ENCODE measurements around the gene RBP7.
"Not testable (repeated sequence)": the region's sequence is repeated elsewhere in the genome, so short reads cannot be mapped to it uniquely, and the experiment has no call there.

RBP7 gene

DNA sequence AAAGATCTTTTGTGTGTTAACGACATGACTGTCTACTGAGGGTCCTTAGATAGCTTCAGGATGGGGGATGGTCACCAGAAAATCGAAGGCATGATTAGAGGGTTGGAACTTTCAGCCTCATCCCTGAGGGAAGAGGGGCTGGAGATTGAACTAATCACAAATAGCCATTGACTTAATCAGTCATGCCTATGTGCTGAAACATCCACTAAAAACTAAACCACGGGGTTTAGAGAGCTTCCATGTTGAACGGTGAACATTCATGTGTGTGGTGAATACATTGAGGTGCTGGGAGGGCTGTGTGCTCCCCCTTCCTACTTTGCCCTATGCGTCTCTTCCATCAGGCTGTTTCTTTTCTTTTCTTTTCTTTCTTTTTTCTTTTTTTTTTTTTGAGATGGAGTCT lies 17.0 kb downstream of the RBP7 start:
- H3K4me3 ChIP-seq (ENCODE audit: low read depth, low read length): no peak overlapping the region
- no peak for DNase-seq (ENCODE audit: low read depth)
- TF ChIP-seq, protein P1, sequence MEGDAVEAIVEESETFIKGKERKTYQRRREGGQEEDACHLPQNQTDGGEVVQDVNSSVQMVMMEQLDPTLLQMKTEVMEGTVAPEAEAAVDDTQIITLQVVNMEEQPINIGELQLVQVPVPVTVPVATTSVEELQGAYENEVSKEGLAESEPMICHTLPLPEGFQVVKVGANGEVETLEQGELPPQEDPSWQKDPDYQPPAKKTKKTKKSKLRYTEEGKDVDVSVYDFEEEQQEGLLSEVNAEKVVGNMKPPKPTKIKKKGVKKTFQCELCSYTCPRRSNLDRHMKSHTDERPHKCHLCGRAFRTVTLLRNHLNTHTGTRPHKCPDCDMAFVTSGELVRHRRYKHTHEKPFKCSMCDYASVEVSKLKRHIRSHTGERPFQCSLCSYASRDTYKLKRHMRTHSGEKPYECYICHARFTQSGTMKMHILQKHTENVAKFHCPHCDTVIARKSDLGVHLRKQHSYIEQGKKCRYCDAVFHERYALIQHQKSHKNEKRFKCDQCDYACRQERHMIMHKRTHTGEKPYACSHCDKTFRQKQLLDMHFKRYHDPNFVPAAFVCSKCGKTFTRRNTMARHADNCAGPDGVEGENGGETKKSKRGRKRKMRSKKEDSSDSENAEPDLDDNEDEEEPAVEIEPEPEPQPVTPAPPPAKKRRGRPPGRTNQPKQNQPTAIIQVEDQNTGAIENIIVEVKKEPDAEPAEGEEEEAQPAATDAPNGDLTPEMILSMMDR (IDR thresholded peaks at IDR 0.05; ENCODE audit: control insufficient read depth, extremely low read depth, insufficient read depth): no peak

DNA sequence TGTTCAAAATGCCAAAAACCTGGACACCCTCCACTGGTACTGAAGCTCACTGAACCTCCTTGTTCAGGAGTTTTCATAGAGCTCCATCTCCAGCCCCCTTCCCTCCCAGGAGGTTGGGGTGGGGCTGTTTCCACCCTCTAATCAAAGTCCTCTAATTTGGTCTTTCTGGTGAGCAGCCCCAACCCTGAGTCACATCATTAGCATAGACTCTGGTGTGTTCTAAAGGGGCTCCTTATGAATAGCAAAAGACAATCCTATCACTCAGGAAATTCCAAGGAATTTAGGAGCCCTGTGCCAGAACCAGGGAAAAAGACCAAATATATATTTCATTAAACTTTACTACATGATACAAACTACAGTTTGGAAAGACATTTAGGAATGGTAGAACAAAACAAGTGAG lies 22.5 kb downstream of the RBP7 start:
- H3K4me3 ChIP-seq (ENCODE audit: low read depth, low read length): no peak overlapping the region
- DNase-seq (ENCODE audit: low read depth): no peak
- TF ChIP-seq, protein P1 (IDR thresholded peaks at IDR 0.05; ENCODE audit: control insufficient read depth, extremely low read depth, insufficient read depth): no peak

DNA sequence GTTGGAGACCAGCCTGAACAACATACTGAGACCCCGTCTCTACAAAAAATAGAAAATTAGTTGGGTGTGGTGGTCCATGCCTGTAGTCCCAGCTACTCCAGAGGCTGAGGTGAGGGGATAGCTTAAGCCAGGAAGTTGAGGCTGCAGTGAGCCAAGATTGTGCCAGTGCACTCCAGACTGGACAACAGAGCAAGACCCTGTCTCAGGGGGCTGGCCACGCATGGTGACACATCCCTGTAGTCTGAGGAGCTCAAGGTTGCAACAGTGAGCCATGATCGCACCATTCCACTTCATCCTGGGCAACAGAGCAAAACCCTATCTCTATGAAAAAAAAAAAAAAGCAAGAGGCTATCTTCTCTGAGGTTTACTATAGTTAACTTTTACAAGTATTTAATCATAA lies 23.1 kb downstream of the RBP7 start:
- H3K4me3 ChIP-seq (ENCODE audit: low read depth, low read length): no peak overlapping the region
- TF ChIP-seq, protein P1 (IDR thresholded peaks at IDR 0.05; ENCODE audit: control insufficient read depth, extremely low read depth, insufficient read depth): no peak
- no peak for DNase-seq (ENCODE audit: low read depth)

DNA sequence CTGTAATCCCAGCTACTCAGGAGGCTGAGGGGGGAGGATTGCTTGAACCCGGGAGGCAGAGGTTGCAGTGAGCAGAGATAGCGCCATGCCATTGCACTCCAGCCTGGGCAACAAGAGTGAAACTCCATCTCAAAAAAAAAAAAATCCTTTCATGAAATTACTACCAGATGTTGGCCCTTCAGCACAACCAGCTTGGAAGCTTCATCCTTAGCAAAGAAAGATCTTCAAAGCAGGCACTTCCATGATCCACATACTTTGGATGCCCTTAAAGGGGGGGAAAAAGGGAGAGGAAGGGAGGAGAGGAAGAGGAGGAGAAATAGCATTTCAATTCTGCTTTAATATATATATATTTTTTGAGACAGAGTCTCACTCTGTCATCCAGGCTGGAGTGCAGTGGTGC lies 23.6 kb downstream of the RBP7 start:
- H3K4me3 ChIP-seq (ENCODE audit: low read depth, low read length); DNase-seq (ENCODE audit: low read depth): not testable (repeated sequence)

DNA sequence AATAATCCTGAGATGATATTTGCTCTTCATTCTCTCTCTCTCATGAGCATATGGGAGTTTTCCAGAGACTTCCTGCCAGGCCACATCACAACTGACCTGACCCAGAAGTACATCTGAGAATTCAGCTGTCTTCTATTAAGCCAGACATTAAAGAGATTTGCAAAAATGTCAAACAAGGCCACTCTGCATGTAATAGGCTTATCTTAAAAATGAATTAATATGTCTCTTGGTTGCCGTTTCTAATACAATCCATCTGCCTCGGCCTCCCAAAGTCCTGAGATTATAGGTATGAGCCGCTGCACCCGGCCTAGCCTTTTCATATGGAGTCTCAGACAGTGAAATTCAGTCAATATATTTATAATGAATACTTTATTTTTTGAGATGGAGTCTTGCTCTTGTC lies 25.0 kb downstream of the RBP7 start:
- DNase-seq (ENCODE audit: low read depth); H3K4me3 ChIP-seq (ENCODE audit: low read depth, low read length): not testable (repeated sequence)

DNA sequence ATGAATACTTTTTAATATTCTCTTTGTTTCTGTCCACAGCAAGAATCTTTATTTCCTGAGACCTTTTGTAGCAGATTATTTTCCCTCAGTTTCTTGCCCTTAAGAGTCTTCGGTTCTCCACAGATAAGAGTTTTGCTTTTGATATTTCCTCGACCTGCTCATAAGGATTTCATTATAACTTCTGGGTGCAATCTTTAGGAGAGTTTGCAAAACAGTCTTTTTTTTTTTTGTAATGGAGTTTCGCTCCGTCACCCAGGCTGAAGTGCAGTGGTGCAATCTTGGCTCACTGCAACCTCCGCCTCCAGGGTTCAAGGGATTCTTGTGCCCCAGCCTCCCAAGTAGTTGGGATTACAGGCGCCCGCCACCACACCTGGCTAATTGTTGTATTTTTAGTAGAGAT lies 25.6 kb downstream of the RBP7 start:
- no peak overlapping the region for H3K4me3 ChIP-seq (ENCODE audit: low read depth, low read length)
- TF ChIP-seq, protein P1 (IDR thresholded peaks at IDR 0.05; ENCODE audit: control insufficient read depth, extremely low read depth, insufficient read depth): no peak
- DNase-seq (ENCODE audit: low read depth): no peak

DNA sequence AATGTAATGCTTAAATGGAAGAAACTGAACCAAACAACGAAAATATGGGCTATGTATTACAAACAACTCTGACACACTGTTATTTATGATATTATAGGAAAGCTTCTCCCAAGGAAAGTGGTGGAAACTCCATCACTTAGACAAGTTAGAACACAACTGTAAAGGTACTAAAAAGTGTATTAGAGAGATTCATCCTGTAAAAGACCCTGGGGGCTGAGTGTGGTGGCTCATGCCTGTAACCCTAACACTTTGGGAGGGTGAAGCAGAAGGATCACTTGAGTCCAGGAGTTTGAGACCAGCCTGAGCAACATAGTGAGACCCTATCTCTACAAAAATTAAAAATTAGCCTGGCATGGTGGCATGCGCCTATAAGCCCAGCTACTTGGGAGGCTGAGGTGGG lies 28.3 kb downstream of the RBP7 start:
- TF ChIP-seq, protein P1 (IDR thresholded peaks at IDR 0.05; ENCODE audit: control insufficient read depth, extremely low read depth, insufficient read depth): no peak
- no peak overlapping the region for H3K4me3 ChIP-seq (ENCODE audit: low read depth, low read length)
- DNase-seq (ENCODE audit: low read depth): no peak

DNA sequence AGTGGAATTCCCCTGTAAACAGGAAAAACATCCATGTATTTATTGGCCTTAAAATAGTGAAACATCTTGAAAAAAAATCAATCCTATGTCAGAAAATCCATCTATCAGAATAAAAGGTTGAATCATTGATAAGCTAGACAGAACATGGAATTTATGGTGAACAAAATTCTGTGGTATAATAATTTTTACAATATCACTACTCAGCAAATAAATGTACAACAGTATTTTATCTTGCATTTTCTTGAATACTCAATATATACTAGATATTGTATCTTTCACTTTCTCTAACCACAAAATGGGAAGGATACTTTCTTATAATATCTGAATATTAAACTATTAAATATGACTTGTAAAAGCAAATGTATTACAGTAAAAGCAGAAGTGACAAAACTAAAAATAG lies 30.0 kb downstream of the RBP7 start:
- TF ChIP-seq, protein P1 (IDR thresholded peaks at IDR 0.05; ENCODE audit: control insufficient read depth, extremely low read depth, insufficient read depth): no peak
- no peak overlapping the region for H3K4me3 ChIP-seq (ENCODE audit: low read depth, low read length)
- no peak for DNase-seq (ENCODE audit: low read depth)

DNA sequence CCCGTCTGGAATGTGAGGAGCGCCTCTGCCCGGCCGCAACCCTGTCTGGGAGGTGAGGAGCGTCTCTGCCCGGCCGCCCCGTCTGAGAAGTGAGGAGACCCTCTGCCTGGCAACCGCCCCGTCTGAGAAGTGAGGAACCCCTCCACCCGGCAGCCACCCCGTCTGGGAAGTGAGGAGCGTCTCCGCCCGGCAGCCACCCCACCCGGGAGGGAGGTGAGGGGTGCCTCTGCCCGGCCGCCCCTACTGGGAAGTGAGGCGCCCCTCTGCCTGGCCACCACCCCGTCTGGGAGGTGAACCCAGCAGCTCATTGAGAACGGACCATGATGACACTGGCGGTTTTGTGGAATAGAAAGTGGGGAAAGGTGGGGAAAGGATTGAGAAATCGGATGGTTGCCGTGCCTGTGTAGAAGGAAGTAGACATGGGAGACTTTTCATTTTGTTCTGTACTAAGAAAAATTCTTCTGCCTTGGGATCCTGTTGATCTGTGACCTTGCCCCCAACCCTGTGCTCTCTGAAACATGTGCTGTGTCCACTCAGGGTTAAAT lies 32.0 kb downstream of the RBP7 start:
- not testable (repeated sequence) for DNase-seq (ENCODE audit: low read depth)

More for the DNA sequence above, 32.0 kb downstream of the RBP7 start:
- not testable (repeated sequence) for H3K4me3 ChIP-seq (ENCODE audit: low read depth, low read length)
